ENCODE results near the gene TSTD2. TPM values are rescaled to one million over a fixed set of nuclear protein-coding genes. Genes with fewer than 3 reads are reported as not detected.
"Not testable (repeated sequence)": the region's sequence is repeated elsewhere in the genome, so short reads cannot be mapped to it uniquely, and the experiment has no call there.

Gene TSTD2
- polyA plus RNA-seq, 3 donors, result 1.2 to 11.4 (median 2.4) TPM

- no peaks in the 10 kb centered on the region for H3K36me3 ChIP-seq (replicated peaks in 1 of 2; ENCODE audit: control insufficient read depth in 1 of 2, insufficient read depth in 2 of 2, low read length in 2 of 2)
- no peak overlapping the region for H3K4me3 ChIP-seq (replicated peaks in 1 of 3; ENCODE audit: low read depth in 2 of 3, low read length in 3 of 3)
- Mint-ChIP-seq H3K4me3 (no peak overlapping the region), H3K4me1 (peaks cover 2% of the 10 kb centered on the region), H3K27ac (no peak overlapping the region), H3K36me3 (peaks cover 0 to 3% of the 10 kb centered on the region in 2 donors), H3K9me3 (peaks cover 0 to 4% (median 0%) of the 10 kb centered on the region in 7 donors), H3K27me3 (ENCODE audit: low read depth in 3 of 3) (no peaks in the 10 kb centered on the region)
- H3K9me3 ChIP-seq (replicated peaks in 1 of 2; ENCODE audit: control insufficient read depth in 1 of 2, insufficient read depth in 1 of 2, low read length in 2 of 2), result no peaks in the 10 kb centered on the region
- no peak for DNase-seq
- H3K9ac ChIP-seq (ENCODE audit: insufficient read depth, low read length, poor library complexity, severe bottlenecking), result no peak overlapping the region
- no peaks in the 10 kb centered on the region for H4K20me1 ChIP-seq (ENCODE audit: insufficient read depth, low read length)
- WGBS (ENCODE audit: insufficient coverage), result no CpG with 5 or more reads among the region's 1 CpG
- intact Hi-C loops (cut with micrococcal nuclease), result loop anchor here in 1 of 2 donors (10.0 kb wide), 2 partner anchors 127 to 187 kb away; no protein-coding TSS in a partner anchor
- no peaks in the 10 kb centered on the region for H3K79me2 ChIP-seq (ENCODE audit: insufficient read depth, low read length)
- TF ChIP-seq CTCF (IDR thresholded peaks at IDR 0.05), result no peak
- H2AFZ ChIP-seq (ENCODE audit: insufficient read depth, low read depth, low read length, poor library complexity, severe bottlenecking), result no peak overlapping the region
- no peaks in the 10 kb centered on the region for H3K27me3 ChIP-seq (ENCODE audit: control insufficient read depth in 2 of 2, insufficient read depth in 2 of 2, low read length in 2 of 2)
- no peaks in the 10 kb centered on the region for H3K4me1 ChIP-seq (ENCODE audit: control insufficient read depth in 1 of 2, insufficient read depth in 2 of 2, low read length in 2 of 2)
- no peak overlapping the region for H3K27ac ChIP-seq (ENCODE audit: low read depth in 1 of 2, low read length in 2 of 2)
- H3K4me2 ChIP-seq (replicated peaks; ENCODE audit: extremely low read depth, low read length, poor library complexity, severe bottlenecking), result no peak overlapping the region
Measured at GRCh38 chr9:97592126-97592525, 41.0 kb downstream of the TSTD2 start.

- no peaks in the 10 kb centered on the region for H4K20me1 ChIP-seq (ENCODE audit: insufficient read depth, low read length)
- H3K27ac Mint-ChIP-seq, result no peak overlapping the region
- H3K36me3 ChIP-seq (replicated peaks in 1 of 2; ENCODE audit: control insufficient read depth in 1 of 2, insufficient read depth in 2 of 2, low read length in 2 of 2), result no peaks in the 10 kb centered on the region
- no peaks in the 10 kb centered on the region for H3K27me3 Mint-ChIP-seq (ENCODE audit: low read depth in 3 of 3)
- WGBS (ENCODE audit: insufficient coverage), result 80% methylated on average over 1 of the region's 6 CpGs
- no peak for DNase-seq
- H3K4me3 Mint-ChIP-seq, result no peak overlapping the region
- H3K4me3 ChIP-seq (replicated peaks in 1 of 3; ENCODE audit: low read depth in 2 of 3, low read length in 3 of 3), result no peak overlapping the region
- no peak overlapping the region for H2AFZ ChIP-seq (ENCODE audit: insufficient read depth, low read depth, low read length, poor library complexity, severe bottlenecking)
- no peak overlapping the region for H3K9ac ChIP-seq (ENCODE audit: insufficient read depth, low read length, poor library complexity, severe bottlenecking)
- peaks cover 2% of the 10 kb centered on the region for H3K4me1 Mint-ChIP-seq
- TF ChIP-seq CTCF (IDR thresholded peaks at IDR 0.05), result no peak
- H3K79me2 ChIP-seq (ENCODE audit: insufficient read depth, low read length), result no peaks in the 10 kb centered on the region
- peaks cover 0 to 3% of the 10 kb centered on the region in 2 donors for H3K36me3 Mint-ChIP-seq
- no peaks in the 10 kb centered on the region for H3K27me3 ChIP-seq (ENCODE audit: control insufficient read depth in 2 of 2, insufficient read depth in 2 of 2, low read length in 2 of 2)
- H3K27ac ChIP-seq (ENCODE audit: low read depth in 1 of 2, low read length in 2 of 2), result no peak overlapping the region
- H3K4me2 ChIP-seq (replicated peaks; ENCODE audit: extremely low read depth, low read length, poor library complexity, severe bottlenecking), result no peak overlapping the region
- intact Hi-C loops (cut with micrococcal nuclease), result loop anchor here in 1 of 2 donors (10.0 kb wide), 2 partner anchors 127 to 187 kb away; no protein-coding TSS in a partner anchor
- H3K9me3 ChIP-seq (replicated peaks in 1 of 2; ENCODE audit: control insufficient read depth in 1 of 2, insufficient read depth in 1 of 2, low read length in 2 of 2), result no peaks in the 10 kb centered on the region
- H3K4me1 ChIP-seq (ENCODE audit: control insufficient read depth in 1 of 2, insufficient read depth in 2 of 2, low read length in 2 of 2), result no peaks in the 10 kb centered on the region
- H3K9me3 Mint-ChIP-seq, result peaks cover 0 to 5% (median 4%) of the 10 kb centered on the region in 7 donors
Measured at GRCh38 chr9:97591535-97591934, 41.6 kb downstream of the TSTD2 start.

- H3K9ac ChIP-seq (ENCODE audit: insufficient read depth, low read length, poor library complexity, severe bottlenecking); DNase-seq; H3K36me3 ChIP-seq (replicated peaks in 1 of 2; ENCODE audit: control insufficient read depth in 1 of 2, insufficient read depth in 2 of 2, low read length in 2 of 2); H3K27me3 Mint-ChIP-seq (ENCODE audit: low read depth in 3 of 3); H2AFZ ChIP-seq (ENCODE audit: insufficient read depth, low read depth, low read length, poor library complexity, severe bottlenecking); H3K4me3 ChIP-seq (replicated peaks in 1 of 3; ENCODE audit: low read depth in 2 of 3, low read length in 3 of 3); H3K4me2 ChIP-seq (replicated peaks; ENCODE audit: extremely low read depth, low read length, poor library complexity, severe bottlenecking); H3K27ac ChIP-seq (ENCODE audit: low read depth in 1 of 2, low read length in 2 of 2); H3K4me1 Mint-ChIP-seq; H3K79me2 ChIP-seq (ENCODE audit: insufficient read depth, low read length); H3K9me3 Mint-ChIP-seq; H3K27ac Mint-ChIP-seq; intact Hi-C loops (cut with micrococcal nuclease); H4K20me1 ChIP-seq (ENCODE audit: insufficient read depth, low read length); H3K4me3 Mint-ChIP-seq; H3K36me3 Mint-ChIP-seq; H3K9me3 ChIP-seq (replicated peaks in 1 of 2; ENCODE audit: control insufficient read depth in 1 of 2, insufficient read depth in 1 of 2, low read length in 2 of 2); H3K4me1 ChIP-seq (ENCODE audit: control insufficient read depth in 1 of 2, insufficient read depth in 2 of 2, low read length in 2 of 2); H3K27me3 ChIP-seq (ENCODE audit: control insufficient read depth in 2 of 2, insufficient read depth in 2 of 2, low read length in 2 of 2): not testable (repeated sequence)
- no CpG with 5 or more reads among the region's 7 CpGs for WGBS (ENCODE audit: insufficient coverage)
Measured at GRCh38 chr9:97586909-97587308, 46.3 kb downstream of the TSTD2 start.
